Ovary (tissue), 9 donors: ENCODE measurements around the gene ZNF653. TPM values are rescaled to one million over a fixed set of nuclear protein-coding genes. Genes with fewer than 3 reads are reported as not detected.

ENCODE experiments used
- DNase-seq, 5 donors: peaks; one replicate each; pipeline ENCODE4 v3.0.0-alpha.2; 2019 to 2020
- H3K27ac ChIP-seq, 2 donors: fragments of 200-600 bp; one replicate each; pipeline versions ENCODE4 v1.5.1 to v1.8.0; 2019 to 2022
- H3K27me3 ChIP-seq: fragments of 200-600 bp; one replicate; pipeline ENCODE4 v1.8.0; 2022
- H3K36me3 ChIP-seq: fragments of 200-600 bp; sonication (generic); one replicate; pipeline ENCODE4 v1.5.1; 2019
- H3K4me1 ChIP-seq: one replicate; pipeline ENCODE4 v1.8.1; 2013; ENCODE audit warnings: mild to moderate bottlenecking, moderate library complexity; ENCODE audit not compliant: insufficient read depth
- H3K4me3 ChIP-seq: fragments of 200-600 bp; sonication (generic); one replicate; pipeline ENCODE4 v1.5.1; 2017
- H3K9me3 ChIP-seq, 2 donors: fragments of 200-600 bp in 1 of 2; sonication (generic) in 1 of 2; one replicate each; pipeline versions ENCODE4 v1.5.1 to v1.8.1; 2013 to 2019; ENCODE audit warnings: mild to moderate bottlenecking in 1 of 2, moderate library complexity in 1 of 2
- EP300 ChIP-seq: sonication (generic); formaldehyde crosslinking; IDR thresholded peaks from one replicate; pipeline ENCODE4 v1.6.1; 2017; ENCODE audit warnings: antibody characterized with exemption
- POLR2A ChIP-seq: fragments of 450-650 bp; IDR thresholded peaks from one replicate; pipeline ENCODE4 v1.6.1; 2017; ENCODE audit warnings: antibody characterized with exemption, mild to moderate bottlenecking, moderate library complexity
- WGBS, 3 donors: extraction: QIAGEN DNeasy Blood & Tissue Kit in 1 of 3; methylation state at CpG; one replicate each; pipeline versions ENCODE4 v1.1.5 to v1.1.7; 2013 to 2017; 5-methylcytosine and 5-hydroxymethylcytosine counted together
- intact Hi-C, 4 donors: fragments of 100-400 bp; cut with DNase I; formaldehyde crosslinking; loops; one replicate each; pipeline versions ENCODE4 v1.11.0 to v1.15.1; 2022 to 2023
- polyA plus RNA-seq, 2 donors: library from polyadenylated mRNA; stranded (reverse); fragments of 200-250 nt in 1 of 2; fragments of 350-450 nt in 1 of 2; fragmentation: Illumina TruSeq in 1 of 2; extraction: RNeasy Lipid Tissue Mini Kit (QIAGEN cat#74804) in 1 of 2; gene quantifications; one replicate each; pipeline ENCODE4 v1.2.3, GENCODE V29; 2013 to 2014
- total RNA-seq, 7 donors: library from RNA; depleted of rRNA in 2 of 7; stranded (reverse); fragments of >200 nt in 2 of 7; fragmentation: NEBNext Ultra II Directional in 3 of 7; extraction: Animal tissue kit (Norgen Biotek cat#: 25700) in 3 of 7; gene quantifications; one replicate each; pipeline versions ENCODE4 v1.1.0 to v1.2.4, GENCODE V29; 2016 to 2023
- TF ChIP-seq, protein P1 (sequence below), 3 donors: fragments of 450-650 bp in 2 of 3; fragments of 200-600 bp in 1 of 3; IDR thresholded peaks; one replicate each; pipeline versions ENCODE4 v1.5.1 to v1.8.0; 2016 to 2022; ENCODE audit warnings: antibody characterized with exemption in 3 of 3, mild to moderate bottlenecking in 1 of 3
- donor health status: DM: no; HTN: no; CAD: no; lungs with moderate emphysema.
- donor health status: DM: no; HTN: no; CAD: no.
- donor health status: Bipolar disorder and iron deficiency.
- donor health status: DM: yes; HTN: yes; CAD: no.
- donor health status: DM: no; HTN: no; CAD: no.
- donor health status: DM: yes; HTN: yes; CAD: no.

Gene ZNF653
- total and polyA plus RNA-seq, 9 donors, result 2.9 to 16.8 (median 10.7) TPM

DNA sequence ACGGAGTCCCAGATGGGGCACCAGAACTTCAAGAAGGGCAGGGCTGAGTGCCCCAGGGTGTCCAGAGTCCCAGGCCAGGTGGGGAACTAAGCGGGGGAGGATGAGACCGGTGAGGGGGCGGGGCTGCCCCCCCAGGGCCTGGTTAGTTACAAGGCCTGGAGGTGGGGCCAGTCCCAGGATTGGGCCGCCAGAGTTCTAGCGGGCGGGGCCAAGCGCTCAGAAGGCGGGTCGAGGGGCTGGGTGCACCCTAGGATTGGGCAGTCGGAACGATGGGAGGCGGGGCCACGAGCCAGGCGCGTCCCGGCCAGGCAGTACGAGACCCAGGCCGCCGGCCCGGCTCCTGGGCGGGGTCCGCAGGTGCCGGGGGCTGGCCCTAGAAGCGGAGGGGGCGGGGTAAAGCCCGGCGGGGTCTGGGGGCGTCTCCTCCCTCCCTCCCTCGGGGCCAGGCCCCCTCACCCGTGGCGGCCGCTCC is 571 bp downstream of the ZNF653 start:
- no peaks in the 10 kb centered on the region for H3K9me3 ChIP-seq
- no peaks in the 10 kb centered on the region for H3K36me3 ChIP-seq
- 1 to 4% (median 1%) methylated on average over 2 to 33 of the region's 33 CpGs for WGBS, 3 donors
- intact Hi-C loops, result no loop called here
- peak overlapping the region; percentile 74 to 91 for H3K27ac ChIP-seq
- H3K4me1 ChIP-seq, result peaks cover 3% of the 10 kb centered on the region
- peak; percentile 97 to 98 (median 97) for DNase-seq
- no peaks in the 10 kb centered on the region for H3K27me3 ChIP-seq
- TF ChIP-seq, protein P1, sequence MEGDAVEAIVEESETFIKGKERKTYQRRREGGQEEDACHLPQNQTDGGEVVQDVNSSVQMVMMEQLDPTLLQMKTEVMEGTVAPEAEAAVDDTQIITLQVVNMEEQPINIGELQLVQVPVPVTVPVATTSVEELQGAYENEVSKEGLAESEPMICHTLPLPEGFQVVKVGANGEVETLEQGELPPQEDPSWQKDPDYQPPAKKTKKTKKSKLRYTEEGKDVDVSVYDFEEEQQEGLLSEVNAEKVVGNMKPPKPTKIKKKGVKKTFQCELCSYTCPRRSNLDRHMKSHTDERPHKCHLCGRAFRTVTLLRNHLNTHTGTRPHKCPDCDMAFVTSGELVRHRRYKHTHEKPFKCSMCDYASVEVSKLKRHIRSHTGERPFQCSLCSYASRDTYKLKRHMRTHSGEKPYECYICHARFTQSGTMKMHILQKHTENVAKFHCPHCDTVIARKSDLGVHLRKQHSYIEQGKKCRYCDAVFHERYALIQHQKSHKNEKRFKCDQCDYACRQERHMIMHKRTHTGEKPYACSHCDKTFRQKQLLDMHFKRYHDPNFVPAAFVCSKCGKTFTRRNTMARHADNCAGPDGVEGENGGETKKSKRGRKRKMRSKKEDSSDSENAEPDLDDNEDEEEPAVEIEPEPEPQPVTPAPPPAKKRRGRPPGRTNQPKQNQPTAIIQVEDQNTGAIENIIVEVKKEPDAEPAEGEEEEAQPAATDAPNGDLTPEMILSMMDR (IDR thresholded peaks at IDR 0.05), result no peak
- TF ChIP-seq POLR2A (no peak), EP300 (no peak)
- H3K4me3 ChIP-seq, result peak overlapping the region; percentile 91

DNA sequence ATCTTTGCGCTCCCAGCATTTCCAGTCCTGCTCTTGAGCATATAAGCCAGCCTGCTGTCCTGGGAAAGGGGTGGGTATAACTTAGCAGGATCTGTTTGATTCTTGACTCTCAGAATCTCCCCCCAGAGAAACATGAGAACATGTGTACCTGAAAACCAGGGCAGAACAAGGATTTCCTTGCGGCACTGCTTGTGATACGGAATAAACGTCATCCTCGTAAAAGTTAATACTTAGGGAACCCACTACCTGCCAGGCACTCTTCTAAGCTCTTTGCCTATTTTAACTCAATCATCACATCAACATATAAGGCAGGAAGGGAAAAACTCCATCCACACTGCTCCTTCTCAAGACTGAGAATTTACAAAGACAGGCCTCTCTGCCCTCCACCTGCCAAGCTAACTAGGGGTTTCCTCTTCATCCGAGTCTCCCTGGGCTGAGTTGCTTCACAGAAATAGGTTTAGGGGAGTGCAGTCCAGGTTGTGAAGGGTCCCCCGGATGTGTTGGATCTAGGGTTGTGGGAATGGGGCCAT is 1.1 kb downstream of the ZNF653 start:
- WGBS, 3 donors, result 35 to 39% (median 39%) methylated on average over 7 of the region's 7 CpGs
- TF ChIP-seq, protein P1 (IDR thresholded peaks at IDR 0.05), result no peak
- no peak for TF ChIP-seq POLR2A
- TF ChIP-seq EP300, result no peak
- intact Hi-C loops, result no loop called here
- Histone ChIP-seq H3K4me3 (peak overlapping the region; percentile 91), H3K4me1 (peaks cover 3% of the 10 kb centered on the region), H3K27me3 (no peaks in the 10 kb centered on the region), H3K27ac (peak overlapping the region in 1 of 2 donors; percentile 91), H3K36me3 (no peaks in the 10 kb centered on the region), H3K9me3 (no peaks in the 10 kb centered on the region)
- no peak for DNase-seq

DNA sequence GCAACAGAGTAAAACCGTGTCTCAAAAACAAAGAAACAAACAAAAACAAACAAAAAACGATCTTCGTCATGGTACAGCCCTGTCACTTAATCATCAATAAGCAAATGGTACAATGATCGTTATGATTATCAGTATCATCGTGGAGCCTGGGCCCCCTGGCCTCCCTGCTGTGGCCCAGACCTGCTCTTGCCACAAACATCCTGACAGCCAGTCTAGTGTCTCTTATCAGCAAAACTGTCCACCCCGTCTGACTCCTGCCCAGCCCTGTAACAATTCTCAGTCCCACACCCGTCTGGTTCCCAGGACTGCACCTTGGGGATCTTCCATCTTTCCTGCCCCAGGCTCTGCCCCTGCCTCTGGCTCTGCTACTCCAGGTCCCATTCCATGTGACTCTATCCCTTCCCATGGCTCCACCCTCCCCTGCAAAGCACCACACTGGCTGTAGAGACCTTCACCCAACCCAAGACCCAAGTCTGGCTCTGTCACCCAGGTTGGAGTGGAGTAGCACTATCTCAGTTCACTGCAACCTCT is 5.7 kb downstream of the ZNF653 start:
- TF ChIP-seq, protein P1 (IDR thresholded peaks at IDR 0.05), result no peak
- TF ChIP-seq EP300 (no peak), POLR2A (no peak)
- H3K4me3 ChIP-seq, result no peak overlapping the region
- no peaks in the 10 kb centered on the region for H3K36me3 ChIP-seq
- intact Hi-C loops, result loop anchor here in 3 of 4 donors (5.0 to 10.0 kb wide), 2 partner anchors 85 to 87 kb away; no protein-coding TSS in a partner anchor
- no peak for DNase-seq
- 72 to 75% (median 72%) methylated on average over 7 of the region's 7 CpGs for WGBS, 3 donors
- H3K27ac ChIP-seq, result no peak overlapping the region
- H3K9me3 ChIP-seq, result no peaks in the 10 kb centered on the region
- no peaks in the 10 kb centered on the region for H3K4me1 ChIP-seq
- H3K27me3 ChIP-seq, result no peaks in the 10 kb centered on the region

DNA sequence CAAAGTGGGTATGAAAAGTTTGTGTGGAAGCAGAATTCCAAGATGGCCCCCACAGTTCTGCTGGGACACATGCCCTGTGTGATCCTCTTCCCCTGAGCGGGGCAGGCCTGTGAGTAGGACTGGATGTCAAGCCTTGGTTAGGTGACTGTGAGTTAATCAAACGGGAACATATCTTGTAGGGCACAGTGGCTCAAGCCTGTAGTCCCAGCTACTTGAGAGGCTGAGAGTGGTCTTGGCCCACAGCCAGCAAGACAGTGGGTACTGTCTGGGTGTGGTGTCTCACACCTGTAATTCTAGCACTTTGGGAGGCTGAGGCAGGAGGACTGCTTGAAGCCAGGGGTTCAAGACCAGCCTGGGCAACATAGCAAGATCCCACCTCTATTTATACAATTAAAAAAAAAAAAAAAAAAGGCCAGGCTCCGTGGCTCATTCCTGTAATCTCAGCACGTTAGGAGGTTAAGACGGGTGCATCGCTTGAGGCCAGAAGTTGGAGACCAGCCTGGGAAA is 6.4 kb downstream of the ZNF653 start:
- Histone ChIP-seq H3K36me3 (no peaks in the 10 kb centered on the region), H3K4me3 (no peak overlapping the region), H3K4me1 (no peaks in the 10 kb centered on the region), H3K27me3 (no peaks in the 10 kb centered on the region), H3K9me3 (no peaks in the 10 kb centered on the region), H3K27ac (no peak overlapping the region)
- TF ChIP-seq, protein P1 (IDR thresholded peaks at IDR 0.05), result no peak
- TF ChIP-seq POLR2A (no peak), EP300 (no peak)
- 81 to 95% (median 91%) methylated on average over 6 of the region's 6 CpGs for WGBS, 3 donors
- no peak for DNase-seq
- intact Hi-C loops, result loop anchor here in 3 of 4 donors (5.0 to 10.0 kb wide), 2 partner anchors 86 to 88 kb away; no protein-coding TSS in a partner anchor
